Measurements from ENCODE around the gene INTU. TPM values are rescaled to one million over a fixed set of nuclear protein-coding genes. Genes with fewer than 3 reads are reported as not detected.
"Not testable (repeated sequence)": the region's sequence is repeated elsewhere in the genome, so short reads cannot be mapped to it uniquely, and the experiment has no call there.

INTU gene
- total RNA-seq = 10 to 100 TPM in 2 of 4 donors, 1 to 10 TPM in 2; 5.8 to 19.3 (median 8.3) TPM

GRCh38 chr4:127632420-127633403, at the start of gene INTU:
Gene INTU, plus strand, starts transcription at chr4:127632957. Its CDS starts 78 bp downstream, at chr4:127633035.
- DNase-seq (ENCODE audit: low spot score) (peak; percentile 86), ATAC-seq (ENCODE audit: low FRiP score) (peak; percentile 98)
- no peak for TF ChIP-seq CTCF (IDR thresholded peaks at IDR 0.05)

- DNase-seq (ENCODE audit: low spot score) = not testable (repeated sequence)
- ATAC-seq (ENCODE audit: low FRiP score) = peak; percentile 41
These were observed 46.3 kb upstream of the INTU start for GRCh38 chr4:127586496-127586895.

GRCh38 chr4:127586922-127587571, 45.7 kb upstream of the INTU start:
- ATAC-seq (ENCODE audit: low FRiP score) (peak; percentile 41), DNase-seq (ENCODE audit: low spot score) (no peak)
- no peak for TF ChIP-seq CTCF (IDR thresholded peaks at IDR 0.05)

- not testable (repeated sequence) for DNase-seq (ENCODE audit: low spot score); ATAC-seq (ENCODE audit: low FRiP score)
These were observed 43.6 kb upstream of the INTU start for GRCh38 chr4:127589153-127589552.

GRCh38 chr4:127598656-127599055, 34.1 kb upstream of the INTU start:
- no peak for TF ChIP-seq CTCF (IDR thresholded peaks at IDR 0.05)
- ATAC-seq (ENCODE audit: low FRiP score) (no peak), DNase-seq (ENCODE audit: low spot score) (no peak)

GRCh38 chr4:127601029-127601428, 31.7 kb upstream of the INTU start:
- TF ChIP-seq CTCF (IDR thresholded peaks at IDR 0.05) = no peak
- ATAC-seq (ENCODE audit: low FRiP score) (no peak), DNase-seq (ENCODE audit: low spot score) (no peak)

- ATAC-seq (ENCODE audit: low FRiP score) (no peak), DNase-seq (ENCODE audit: low spot score) (no peak)
- TF ChIP-seq CTCF (IDR thresholded peaks at IDR 0.05) = no peak
These were observed 27.6 kb upstream of the INTU start for GRCh38 chr4:127604949-127605709.
